Measurements from ENCODE around the gene FBN2. TPM values are rescaled to one million over a fixed set of nuclear protein-coding genes. Genes with fewer than 3 reads are reported as not detected.

Gene FBN2
- total RNA-seq, 2 donors from 2014 or later: 1.8 to 1.9 TPM

DNA sequence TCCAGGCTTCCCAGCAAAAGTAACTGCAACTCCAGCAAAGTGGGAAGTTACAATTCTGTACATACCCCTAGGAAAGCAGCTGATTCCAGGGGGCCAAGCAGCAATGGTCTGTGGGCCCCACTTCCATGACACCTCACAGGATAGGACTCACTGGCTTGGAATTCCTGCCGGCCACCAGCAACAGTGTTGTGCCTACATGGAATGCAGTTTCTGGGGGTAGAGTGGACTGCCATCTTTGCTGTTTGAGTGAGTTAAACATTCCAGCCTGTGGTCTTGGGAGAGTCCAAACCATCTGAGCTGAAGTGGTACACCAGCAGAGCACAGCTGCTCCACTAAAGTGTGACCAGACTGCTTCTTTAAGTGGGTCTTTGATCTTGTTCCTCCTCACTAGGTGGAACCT, 13.4 kb upstream of the FBN2 start:
- Histone ChIP-seq H3K9me3 (no peaks in the 10 kb centered on the region), H3K36me3 (no peaks in the 10 kb centered on the region), H3K4me1 (no peaks in the 10 kb centered on the region), H3K27ac (no peak overlapping the region), H3K27me3 (no peaks in the 10 kb centered on the region), H3K4me3 (no peak overlapping the region), H3K9ac (ENCODE audit: low read depth in 2 of 2, low read length in 2 of 2) (no peak overlapping the region)
- intact Hi-C loops (cut with DNase I): no loop called here
- TF ChIP-seq, protein P1, sequence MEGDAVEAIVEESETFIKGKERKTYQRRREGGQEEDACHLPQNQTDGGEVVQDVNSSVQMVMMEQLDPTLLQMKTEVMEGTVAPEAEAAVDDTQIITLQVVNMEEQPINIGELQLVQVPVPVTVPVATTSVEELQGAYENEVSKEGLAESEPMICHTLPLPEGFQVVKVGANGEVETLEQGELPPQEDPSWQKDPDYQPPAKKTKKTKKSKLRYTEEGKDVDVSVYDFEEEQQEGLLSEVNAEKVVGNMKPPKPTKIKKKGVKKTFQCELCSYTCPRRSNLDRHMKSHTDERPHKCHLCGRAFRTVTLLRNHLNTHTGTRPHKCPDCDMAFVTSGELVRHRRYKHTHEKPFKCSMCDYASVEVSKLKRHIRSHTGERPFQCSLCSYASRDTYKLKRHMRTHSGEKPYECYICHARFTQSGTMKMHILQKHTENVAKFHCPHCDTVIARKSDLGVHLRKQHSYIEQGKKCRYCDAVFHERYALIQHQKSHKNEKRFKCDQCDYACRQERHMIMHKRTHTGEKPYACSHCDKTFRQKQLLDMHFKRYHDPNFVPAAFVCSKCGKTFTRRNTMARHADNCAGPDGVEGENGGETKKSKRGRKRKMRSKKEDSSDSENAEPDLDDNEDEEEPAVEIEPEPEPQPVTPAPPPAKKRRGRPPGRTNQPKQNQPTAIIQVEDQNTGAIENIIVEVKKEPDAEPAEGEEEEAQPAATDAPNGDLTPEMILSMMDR (IDR thresholded peaks at IDR 0.05): no peak
- DNase-seq: no peak

DNA sequence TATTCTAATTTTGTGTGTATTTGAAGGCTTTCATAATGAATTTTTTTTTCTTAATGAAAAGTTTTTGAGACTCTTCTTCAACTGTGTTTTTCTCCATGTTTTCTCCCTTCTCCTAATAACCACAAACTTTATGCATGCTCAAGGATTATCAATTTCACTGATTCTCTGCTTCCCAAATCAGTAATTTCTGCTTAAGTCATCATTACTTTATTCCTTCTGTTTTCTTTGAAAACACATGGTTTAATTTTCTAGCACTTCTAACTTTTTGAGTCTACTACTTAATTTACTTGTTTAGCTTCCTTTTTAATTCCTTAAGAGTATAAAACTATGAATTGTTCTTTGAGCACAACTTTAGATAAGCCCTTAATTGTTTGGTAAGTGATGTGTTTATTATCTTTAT, 11.5 kb upstream of the FBN2 start:
- no peaks in the 10 kb centered on the region for H3K9me3 ChIP-seq
- intact Hi-C loops (cut with DNase I): no loop called here
- no peak for DNase-seq
- no peaks in the 10 kb centered on the region for H3K36me3 ChIP-seq
- H3K4me3 ChIP-seq: no peak overlapping the region
- H3K27me3 ChIP-seq: no peaks in the 10 kb centered on the region
- H3K9ac ChIP-seq (ENCODE audit: low read depth in 2 of 2, low read length in 2 of 2): no peak overlapping the region
- H3K4me1 ChIP-seq: no peaks in the 10 kb centered on the region
- TF ChIP-seq, protein P1 (IDR thresholded peaks at IDR 0.05): no peak
- H3K27ac ChIP-seq: no peak overlapping the region

DNA sequence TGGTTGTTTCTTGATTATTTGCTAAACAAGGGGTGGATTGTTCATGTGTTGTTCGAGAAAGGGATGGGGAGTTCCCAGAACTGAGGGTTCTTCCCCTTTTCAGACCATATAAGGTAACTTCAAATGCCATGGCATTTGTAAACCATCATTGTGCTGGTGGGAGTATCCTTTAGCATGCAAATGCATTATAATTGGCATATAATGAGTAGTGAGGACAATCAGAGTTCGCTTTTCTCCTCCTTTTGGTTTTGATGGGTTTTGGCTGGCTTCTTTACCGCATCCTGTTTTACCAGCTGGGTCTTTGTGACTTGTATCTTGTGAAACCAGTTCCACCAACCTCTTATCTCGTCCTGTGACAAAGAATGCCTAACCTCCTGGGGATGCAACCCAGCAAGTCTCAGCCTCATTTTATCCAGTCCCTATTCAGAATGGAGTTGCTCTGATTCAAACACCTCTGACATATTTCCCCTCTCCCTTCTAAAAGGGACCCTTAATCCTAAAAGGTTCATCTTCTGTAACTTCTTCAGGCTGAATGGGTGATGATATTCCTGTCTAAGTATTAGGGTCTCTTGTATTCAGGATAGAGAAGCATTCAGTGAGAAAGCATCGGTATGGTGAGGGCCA, 8.7 kb upstream of the FBN2 start:
- intact Hi-C loops (cut with DNase I): no loop called here
- TF ChIP-seq, protein P1 (IDR thresholded peaks at IDR 0.05): no peak
- no peaks in the 10 kb centered on the region for H3K9me3 ChIP-seq
- no peak overlapping the region for H3K9ac ChIP-seq (ENCODE audit: low read depth in 2 of 2, low read length in 2 of 2)
- H3K27ac ChIP-seq: no peak overlapping the region
- no peaks in the 10 kb centered on the region for H3K36me3 ChIP-seq
- H3K4me3 ChIP-seq: no peak overlapping the region
- no peaks in the 10 kb centered on the region for H3K27me3 ChIP-seq
- DNase-seq: no peak
- no peaks in the 10 kb centered on the region for H3K4me1 ChIP-seq

DNA sequence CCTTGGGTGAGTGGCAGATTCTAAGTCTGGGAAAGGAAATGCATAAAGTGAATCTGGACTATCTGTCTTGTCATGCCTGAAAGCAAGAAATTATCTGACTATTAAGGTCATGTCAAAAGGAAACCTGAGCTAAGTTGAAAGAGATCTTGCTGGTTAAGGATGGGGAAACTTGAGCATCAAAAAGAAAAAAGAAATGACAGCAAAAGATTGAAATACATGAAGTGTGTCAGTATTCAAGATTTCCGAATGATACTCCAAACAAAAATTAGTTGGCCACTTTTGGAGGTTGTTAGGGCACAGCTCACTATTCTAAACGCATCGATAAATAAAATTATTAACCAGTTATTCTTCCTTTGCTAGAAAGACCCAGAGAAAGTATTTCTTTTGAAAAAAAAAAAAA, 3.3 kb upstream of the FBN2 start:
- TF ChIP-seq, protein P1 (IDR thresholded peaks at IDR 0.05): no peak
- Histone ChIP-seq H3K9me3 (no peaks in the 10 kb centered on the region), H3K9ac (ENCODE audit: low read depth in 2 of 2, low read length in 2 of 2) (no peak overlapping the region), H3K27me3 (peaks cover 28% of the 10 kb centered on the region), H3K36me3 (no peaks in the 10 kb centered on the region), H3K27ac (no peak overlapping the region), H3K4me1 (no peaks in the 10 kb centered on the region), H3K4me3 (no peak overlapping the region)
- intact Hi-C loops (cut with DNase I): no loop called here
- DNase-seq: no peak

DNA sequence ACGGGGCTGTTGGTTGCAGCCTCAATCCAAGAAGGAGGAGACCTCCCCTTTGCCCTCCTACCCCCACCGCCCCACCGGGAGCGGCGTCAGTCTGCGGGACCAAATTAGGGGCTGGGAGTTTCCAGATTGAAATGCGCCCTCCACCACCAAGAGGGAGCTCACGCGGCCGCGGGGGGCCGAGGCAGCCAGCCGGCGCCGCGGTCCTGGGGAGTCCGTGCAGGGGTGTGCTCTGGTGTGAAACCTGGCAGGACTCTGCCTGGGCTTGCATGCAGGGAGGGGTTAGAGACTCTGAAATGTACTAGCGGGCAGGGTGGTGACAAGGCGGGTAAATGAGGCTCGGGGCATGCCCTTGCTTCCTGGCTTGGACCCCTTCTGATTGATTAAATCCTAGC, 989 bp upstream of the FBN2 start:
- Histone ChIP-seq H3K9me3 (no peaks in the 10 kb centered on the region), H3K4me1 (no peaks in the 10 kb centered on the region), H3K27me3 (peaks cover 36% of the 10 kb centered on the region), H3K4me3 (peak overlapping the region; percentile 31), H3K9ac (ENCODE audit: low read depth in 2 of 2, low read length in 2 of 2) (no peak overlapping the region), H3K27ac (no peak overlapping the region), H3K36me3 (no peaks in the 10 kb centered on the region)
- intact Hi-C loops (cut with DNase I): no loop called here
- no peak for DNase-seq
- TF ChIP-seq, protein P1 (IDR thresholded peaks at IDR 0.05): no peak

Data from colonic mucosa (tissue), 4 donors.